RCC 7860 (cell line): ENCODE results near the gene RNASE13.
"Not testable (repeated sequence)": the region's sequence is repeated elsewhere in the genome, so short reads cannot be mapped to it uniquely, and the experiment has no call there.

Experiments used
- DNase-seq: peaks from one replicate; pipeline ENCODE4 v3.0.0-alpha.2; 2015; ENCODE audit warnings: low spot score
- FAIRE-seq: peaks from 2 replicates; lab custom pipeline; 2012; peaks lifted over from hg19 to GRCh38; lab: Jason Lieb, UNC

Gene RNASE13

GRCh38 chr14:20996521-20996920 is 38.1 kb downstream of the RNASE13 start:
- FAIRE-seq (no peak), DNase-seq (no peak)

GRCh38 chr14:20989787-20990600 is 44.6 kb downstream of the RNASE13 start, which contains the start of gene METTL17:
TSS of gene METTL17 (plus strand) at chr14:20989980. CDS start at chr14:20990003, 23 bp downstream.
- DNase-seq (peak; percentile 82), FAIRE-seq (no peak)

GRCh38 chr14:20989471-20989786 is 45.2 kb downstream of the RNASE13 start:
- DNase-seq, result no peak
- FAIRE-seq, result no peak

- DNase-seq (no peak), FAIRE-seq (no peak)
Observed at GRCh38 chr14:20988717-20989470, 45.7 kb downstream of the RNASE13 start.

- DNase-seq (peak; percentile 72), FAIRE-seq (peak; percentile 85)
Observed at GRCh38 chr14:20986811-20987210, 47.8 kb downstream of the RNASE13 start.

- not testable (repeated sequence) for DNase-seq, FAIRE-seq
Observed at GRCh38 chr14:20985650-20986049, 49.0 kb downstream of the RNASE13 start.
